ENCODE data around the gene MAN2B2.
A peak's percentile ranks its signal among the peaks of the same experiment; 100 is the strongest.

Gene MAN2B2

DNA sequence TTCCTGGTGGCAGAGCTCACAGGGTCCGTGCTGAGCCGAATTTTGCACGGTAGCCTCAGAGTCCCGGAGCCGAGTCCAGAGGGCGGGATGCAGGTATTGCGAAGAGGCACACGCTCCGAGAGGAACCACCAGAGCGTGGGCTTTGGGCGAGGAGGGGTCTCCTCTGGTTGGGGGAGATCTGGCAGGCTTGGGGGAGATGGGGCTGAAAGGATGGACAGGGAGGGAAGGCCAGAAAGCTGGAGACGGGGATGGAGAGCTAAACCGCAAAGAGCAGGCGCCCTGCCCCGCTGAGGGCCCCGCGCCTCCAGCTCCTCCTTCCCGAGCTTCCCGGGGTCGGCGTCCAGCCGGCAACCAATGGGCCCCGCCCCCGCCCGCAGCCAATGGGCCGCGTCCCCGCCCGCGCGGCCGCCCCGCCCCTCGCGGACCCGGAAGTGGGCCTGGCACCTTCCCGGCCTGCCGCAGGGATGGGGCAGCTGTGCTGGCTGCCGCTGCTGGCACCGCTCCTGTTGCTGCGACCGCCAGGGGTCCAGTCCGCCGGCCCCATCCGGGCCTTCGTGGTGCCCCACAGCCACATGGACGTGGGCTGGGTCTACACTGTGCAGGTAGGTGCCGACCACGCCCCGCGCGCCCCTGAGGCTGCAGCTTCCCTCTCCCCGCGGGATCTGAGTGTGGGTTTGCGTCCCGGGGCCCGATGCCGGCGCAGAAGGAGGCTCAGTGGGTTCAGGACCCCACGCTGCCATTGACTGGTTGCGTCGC, at the start of gene MAN2B2:
Gene MAN2B2 (plus strand): TSS at position 443 of the 756 bp plus-strand sequence. CDS start 22 bp downstream, at position 465.
- peak; percentile 72 for DNase-seq

DNA sequence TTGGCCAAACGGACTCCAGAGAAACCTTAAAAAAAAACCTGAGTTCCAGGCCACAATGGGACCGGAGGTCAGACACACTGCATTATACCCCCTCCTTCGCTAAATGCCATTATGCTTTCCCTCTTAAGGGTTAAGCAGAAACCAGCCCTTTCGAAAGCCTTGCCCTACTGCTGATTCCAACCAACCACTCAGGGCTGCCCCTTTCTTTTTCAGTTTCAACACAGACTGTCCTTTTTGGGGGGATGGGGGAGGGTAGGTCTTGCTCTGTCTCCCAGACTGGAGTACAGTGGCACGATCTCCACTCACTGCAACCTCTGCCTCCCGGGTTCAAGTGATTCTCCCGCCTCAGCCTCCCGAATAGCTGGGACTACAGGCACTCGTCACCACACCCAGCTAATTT, 49.5 kb upstream of the MAN2B2 start:
- no peak for DNase-seq

DNA sequence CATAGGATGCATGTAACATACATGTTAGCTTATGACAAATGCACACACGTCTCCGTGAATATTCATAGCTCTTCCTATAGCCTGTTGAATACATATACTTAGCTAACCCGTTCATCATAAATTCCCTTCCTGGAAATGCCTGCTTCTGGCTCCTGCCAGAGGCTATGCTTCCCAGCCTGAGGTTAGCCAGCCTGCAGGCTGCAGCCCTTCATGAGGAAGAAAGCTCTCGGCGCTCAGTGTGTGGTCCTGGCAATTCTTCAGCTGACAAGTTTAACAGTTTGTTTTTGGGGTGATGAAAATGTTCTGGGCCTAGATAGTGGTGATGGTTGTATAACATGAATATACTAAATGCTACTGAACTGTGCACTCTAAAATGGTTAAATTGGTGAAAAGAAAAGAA, 48.8 kb upstream of the MAN2B2 start:
- no peak for DNase-seq

DNA sequence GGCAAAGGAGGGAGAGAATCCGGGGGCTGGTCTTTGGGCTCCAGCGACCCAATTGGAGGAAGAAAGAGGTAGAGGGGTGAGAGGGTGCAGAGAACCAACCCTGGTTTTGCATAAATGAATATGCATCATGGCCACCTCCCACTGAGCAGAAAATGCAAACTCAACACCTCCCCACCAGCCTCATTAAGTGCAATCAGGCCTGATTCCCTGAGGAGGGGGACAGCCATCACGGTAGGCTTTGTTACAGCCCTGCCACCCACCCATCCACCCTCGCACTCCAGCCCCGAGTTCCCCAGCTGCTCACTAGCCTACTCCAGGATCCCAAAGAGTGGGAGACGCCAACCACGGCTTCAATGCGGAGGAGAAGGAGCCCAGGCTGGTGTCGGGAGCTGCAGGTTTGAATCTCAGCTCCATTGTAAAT, 48.3 kb upstream of the MAN2B2 start:
- DNase-seq: no peak

DNA sequence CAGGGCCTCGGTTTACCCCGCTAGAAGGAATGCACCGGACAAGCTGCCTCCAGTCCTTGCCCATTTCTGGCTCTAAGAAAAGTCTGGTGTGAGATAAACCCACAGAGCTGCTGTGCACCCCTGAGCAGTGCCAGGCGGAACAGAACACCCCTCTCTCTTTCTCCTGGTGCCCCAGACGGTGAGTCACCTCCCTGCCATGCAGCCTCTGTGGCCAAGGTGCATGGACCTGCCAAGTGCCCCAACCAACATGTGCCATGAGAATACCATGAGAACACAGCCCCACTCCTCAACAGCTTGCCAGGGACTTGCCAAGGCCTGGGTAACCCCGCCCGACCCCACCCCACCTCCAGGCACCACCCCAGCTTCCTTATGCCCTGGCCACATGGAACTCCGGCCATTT, 47.7 kb upstream of the MAN2B2 start:
- no peak for DNase-seq

DNA sequence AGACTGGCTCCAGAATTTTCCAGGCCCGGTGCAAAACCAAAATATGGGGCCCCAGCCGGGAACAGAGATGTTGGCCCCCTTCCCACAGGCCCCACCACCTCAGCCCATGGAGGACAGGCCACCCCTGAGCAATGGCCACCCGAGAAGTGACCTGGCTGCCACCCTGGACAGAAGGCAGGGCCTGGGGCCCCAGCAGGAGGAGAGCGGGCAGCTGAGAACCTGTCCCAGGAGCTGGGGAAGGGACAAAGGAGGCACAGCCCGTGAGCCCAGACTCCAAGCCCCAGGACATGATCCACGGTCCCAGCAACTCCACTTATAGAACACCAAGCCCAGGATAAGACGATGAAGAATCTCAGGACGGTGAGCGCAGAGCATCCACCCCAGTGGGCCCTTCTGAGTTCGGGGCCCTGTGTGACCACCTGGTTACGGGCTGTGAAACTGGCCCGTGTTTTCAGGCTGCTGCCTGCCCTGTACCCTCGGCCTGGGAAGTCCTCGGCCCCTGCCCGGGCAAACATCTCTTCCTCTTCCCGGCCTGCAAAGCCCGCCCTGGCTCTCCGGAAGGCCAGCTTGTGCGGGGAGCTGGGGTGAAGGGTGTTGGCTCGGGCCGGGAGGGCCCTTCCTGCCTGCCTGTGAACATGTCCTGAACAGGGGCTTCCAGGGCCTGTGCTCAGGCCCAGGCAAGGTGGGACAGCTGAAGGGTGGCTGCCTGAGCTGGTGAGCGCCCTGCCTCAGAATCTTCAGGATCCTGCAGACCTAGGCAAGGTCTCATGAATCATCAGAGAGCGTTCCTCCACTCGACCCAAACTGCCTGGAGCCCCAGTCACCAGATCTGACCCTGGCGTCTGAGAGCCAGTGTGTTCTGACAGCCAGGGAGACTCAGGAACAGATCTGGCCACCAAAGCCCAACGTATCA, 47.0 kb upstream of the MAN2B2 start:
- no peak for DNase-seq

DNA sequence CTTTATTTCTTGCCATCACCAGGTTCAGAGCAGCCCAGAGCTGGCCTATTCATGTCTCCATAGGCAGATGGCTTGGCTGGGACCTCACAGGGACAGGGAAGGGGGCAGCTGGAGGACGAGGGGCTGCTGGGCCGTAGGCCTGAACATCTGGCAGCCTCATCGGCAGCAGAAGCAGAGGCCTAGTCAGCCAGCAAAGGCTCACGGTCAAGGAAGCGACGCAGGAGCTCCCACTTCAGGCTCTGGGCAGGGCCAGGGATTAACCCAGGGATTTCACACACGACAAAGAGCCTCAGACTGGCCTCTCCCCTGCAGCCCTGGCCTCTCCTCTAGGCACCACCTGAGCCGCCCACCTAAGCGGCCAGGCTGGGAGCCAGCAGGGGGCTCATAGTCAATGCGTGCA, 46.0 kb upstream of the MAN2B2 start:
- DNase-seq: no peak

DNA sequence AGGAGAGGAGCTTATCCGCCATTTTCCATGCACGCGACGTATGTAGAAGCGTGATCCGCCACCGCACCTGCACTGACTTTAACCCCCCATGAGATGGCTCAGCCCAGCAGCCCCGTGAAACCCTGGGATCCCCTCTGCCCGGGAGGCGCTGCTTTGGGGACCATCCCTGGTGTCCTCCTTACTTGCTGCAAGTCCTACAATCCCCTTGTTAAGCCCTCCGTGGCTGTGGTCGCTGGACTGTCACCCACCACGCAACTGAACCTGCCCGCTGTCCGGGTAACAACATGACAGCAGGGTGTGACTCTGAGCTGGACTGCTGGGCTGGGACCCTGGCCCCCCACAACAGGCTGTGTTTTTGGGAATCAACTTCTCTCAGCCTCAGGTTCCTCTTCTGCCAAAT, 44.7 kb upstream of the MAN2B2 start:
- DNase-seq: no peak

DNA sequence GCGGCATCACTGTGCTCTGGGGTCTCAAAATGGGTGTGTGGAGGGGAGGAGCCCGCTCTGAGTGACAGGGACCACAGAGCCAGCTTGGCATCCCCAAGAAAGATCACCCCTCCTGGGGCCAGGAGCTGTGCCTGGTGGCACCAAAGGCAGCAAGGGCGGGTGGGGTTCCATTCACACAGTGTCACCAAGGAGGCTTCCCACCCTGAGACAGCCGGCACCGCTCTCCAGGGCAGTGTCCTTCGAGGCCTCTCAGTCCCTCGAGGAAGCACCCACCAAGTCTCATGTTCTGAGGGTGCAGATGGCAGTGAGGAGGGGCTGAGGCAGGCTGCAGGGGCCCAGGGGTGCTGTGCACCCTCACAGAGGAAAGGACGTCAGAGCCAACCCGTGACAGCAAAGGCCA, 44.0 kb upstream of the MAN2B2 start:
- no peak for DNase-seq

DNA sequence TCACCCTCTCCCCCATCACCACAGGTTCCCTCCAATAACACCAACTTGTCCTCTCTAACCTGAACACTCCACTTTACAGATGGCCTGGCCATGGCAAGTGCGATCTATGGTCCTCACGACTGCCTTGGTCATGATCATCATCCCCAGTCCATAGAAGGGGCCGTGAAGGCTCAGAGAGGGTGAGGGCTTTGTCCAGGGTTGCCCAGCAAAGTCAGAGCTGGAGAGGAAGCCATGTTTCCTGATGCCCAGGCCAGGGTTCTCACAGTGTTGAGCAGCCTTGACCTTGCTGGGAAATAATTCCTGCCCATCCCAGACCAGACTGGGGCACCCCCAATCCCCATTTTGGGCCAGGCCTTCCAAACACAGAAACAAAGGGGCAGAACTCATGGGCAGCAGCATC, 42.9 kb upstream of the MAN2B2 start:
- no peak for DNase-seq

DNA sequence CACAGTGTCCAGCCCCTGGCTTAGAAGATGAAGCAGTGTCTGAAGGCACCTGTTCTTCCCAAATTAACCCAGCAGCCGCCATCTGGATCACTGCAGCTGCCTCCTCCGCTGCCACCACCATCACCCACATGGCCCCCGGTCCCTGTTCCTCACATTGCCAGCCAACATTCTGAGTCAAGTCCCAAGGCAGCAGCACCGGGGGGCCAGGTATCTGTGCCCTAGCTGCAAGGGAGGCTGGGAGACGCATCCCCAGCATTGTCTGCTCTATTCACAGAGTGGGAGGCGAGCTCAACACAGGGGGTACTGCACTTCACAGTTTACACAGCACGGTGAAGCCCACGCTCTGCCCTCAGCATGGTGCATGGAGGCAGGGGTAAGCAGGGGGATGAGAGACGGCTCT, 42.3 kb upstream of the MAN2B2 start:
- DNase-seq: no peak

DNA sequence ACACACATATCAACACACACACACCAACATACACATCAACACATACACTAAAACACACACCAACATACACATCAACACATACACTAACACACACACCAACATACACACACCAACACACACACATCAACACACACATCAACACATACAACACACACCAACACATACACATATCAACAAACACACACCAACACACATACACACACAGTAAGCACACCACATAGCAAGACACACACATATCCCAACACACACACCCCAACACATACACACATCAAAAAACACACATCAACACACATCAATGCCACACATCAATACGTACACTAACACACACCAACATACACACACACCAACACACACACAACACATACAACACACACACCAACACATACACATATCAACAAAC, 40.9 kb upstream of the MAN2B2 start:
- DNase-seq: no peak

DNA sequence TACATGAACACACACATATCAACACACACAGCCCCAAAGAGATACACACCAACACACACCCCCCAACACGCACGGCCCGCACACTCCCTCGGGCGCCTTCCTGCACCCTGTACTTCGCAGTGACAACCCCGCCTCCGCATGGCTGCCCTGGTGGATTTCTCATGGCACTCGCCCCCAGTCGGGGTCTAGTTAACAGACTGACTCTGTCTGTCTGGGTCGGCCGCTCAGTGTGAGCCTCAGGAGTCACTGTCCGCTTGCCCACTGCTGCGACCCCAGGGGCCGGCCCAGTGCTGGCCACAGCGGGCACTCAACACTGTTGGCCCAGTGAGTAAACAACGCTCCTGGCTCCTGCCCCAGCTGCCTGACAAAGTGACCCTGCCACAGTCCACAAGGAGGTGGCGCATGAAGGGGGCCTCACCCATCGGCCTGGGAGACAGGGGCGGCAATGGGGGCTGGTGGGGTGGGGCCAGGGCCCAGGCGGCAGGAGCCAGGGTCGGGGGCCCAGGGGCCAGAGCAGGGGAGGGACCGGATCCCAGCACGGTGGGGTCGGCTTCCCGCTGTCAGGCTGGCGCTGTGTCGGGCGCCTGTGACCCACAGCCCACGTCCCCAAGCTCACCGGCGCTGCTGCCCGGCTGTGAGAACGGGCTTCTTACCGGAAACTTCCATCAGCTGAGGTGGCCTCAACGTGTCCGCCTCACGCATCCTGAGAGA, 40.2 kb upstream of the MAN2B2 start:
- no peak for DNase-seq

DNA sequence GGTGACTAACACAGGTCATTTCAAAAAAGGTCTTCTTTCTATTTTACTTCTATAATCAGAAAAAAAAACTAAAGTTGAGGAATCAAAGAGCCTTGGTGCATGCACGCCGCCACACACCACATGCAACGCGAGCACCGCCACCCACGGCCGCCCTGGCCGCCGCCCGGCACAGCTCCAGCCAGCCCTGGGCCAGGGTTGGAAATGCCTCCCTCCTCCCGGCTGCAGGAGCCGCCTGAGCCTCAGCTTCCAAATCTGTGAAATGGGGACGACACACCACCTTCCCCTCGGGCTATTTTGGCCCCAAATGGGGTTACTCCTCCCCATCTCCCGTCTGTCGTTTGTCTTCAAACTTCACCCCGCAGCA, 39.7 kb upstream of the MAN2B2 start:
- no peak for DNase-seq

DNA sequence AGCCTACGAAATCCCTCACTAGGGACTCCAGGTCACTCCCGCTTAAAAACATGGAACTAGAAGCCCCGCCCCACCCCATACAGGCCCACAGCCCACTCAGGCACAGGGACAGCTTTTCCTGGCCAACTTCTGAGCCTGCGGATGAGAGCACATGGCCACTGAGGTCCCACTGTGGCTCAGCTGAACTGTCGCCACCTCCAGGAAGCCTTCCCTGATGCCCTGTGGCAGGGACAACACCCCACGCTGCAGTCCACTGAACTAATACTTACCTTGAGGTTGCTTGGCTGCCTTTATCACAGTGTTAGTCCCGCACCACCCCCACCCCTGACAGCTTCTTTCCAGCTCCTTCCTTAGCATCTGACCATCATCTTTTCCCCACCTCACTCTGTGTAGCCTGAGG, 39.3 kb upstream of the MAN2B2 start:
- DNase-seq: no peak

DNA sequence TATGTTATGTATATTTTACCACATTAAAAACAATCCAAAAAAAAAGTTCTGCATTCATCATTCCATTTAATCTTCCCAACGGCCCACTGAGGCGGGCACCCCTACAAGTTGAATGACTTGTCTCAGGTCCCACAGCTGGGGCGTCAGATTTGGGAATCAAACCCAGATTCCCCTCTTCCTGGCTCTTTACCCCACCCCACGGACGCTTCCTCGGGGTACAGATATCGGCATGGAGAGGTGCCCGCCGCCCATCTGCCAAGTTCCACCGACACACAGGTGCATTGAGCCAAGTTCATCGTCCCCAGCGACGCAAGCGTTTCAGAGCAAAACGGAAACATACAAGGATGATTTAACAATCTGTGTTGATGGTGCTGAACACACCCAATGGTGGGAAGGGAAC, 36.9 kb upstream of the MAN2B2 start:
- DNase-seq: no peak

DNA sequence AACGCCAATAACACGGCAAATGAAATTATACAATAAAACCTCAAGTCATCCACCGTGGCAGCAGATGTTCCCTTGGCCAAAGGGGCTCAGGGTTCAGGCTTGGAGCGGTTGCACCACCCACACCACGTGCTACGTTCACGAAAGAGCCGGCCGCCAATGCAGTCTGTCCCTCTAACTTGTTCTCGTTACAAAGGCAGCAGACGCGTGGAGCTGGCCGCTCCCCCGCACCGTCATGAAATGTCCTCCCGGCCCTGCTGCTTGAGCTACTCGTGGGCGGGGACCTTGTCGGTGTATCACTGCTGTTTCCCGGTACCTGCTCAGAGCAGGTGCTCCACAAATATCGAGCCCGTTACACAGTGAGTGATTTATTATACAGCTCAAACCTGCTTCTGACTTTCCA, 36.4 kb upstream of the MAN2B2 start:
- DNase-seq: peak; percentile 54

DNA sequence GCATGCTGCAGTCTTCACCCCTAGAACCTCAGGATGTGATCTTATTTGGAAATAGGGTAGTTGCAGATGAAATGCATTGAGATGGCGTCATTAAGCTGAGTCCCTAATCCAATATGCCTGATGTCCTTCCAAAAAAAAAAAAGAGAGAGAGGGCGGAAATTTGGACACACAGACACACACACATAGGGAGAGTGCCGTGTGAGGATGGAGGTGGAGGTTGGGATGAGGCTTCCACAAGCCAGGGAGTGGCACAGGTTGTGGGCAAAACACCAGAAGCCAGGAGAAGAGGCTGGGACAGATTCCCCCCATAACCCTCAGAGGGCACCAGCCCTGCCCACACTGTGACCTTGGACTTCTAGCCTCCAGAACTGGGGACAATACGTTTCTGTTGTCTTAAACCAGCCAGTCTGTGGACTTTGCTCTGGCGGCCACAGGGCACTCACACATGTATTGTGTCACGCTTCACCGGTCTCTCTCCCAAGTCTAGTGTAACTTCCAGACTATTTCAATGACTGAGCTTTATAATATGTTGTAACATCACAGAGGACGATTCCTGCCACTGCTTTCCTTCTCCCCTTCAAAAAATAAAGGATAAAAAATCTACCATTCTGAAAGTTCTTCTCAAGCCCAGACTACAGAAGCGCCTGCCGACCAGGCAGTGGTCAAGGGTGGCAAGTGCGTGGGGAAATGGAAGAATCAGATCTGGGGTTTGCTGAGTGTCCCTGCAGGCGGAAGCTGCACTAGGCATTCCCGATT, 35.8 kb upstream of the MAN2B2 start:
- no peak for DNase-seq

DNA sequence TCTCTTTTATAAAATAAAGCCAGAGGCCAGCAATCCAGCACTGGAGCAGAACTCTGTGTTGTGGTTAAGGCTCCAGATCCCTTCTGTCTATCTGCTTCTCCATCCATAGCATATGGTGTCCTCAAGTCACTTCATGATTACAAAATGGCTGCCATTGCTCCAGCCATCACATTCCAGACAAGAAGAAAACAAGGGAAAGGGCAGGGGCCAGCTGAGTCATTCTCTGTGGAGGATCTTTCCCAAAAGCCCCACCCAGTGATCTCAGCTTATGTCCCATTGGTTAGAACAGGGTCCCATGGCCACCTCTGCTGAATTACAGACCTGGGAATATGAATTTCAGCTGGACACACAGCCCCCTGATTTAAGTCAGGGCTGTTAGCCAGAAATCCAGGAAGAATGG, 34.1 kb upstream of the MAN2B2 start:
- no peak for DNase-seq

DNA sequence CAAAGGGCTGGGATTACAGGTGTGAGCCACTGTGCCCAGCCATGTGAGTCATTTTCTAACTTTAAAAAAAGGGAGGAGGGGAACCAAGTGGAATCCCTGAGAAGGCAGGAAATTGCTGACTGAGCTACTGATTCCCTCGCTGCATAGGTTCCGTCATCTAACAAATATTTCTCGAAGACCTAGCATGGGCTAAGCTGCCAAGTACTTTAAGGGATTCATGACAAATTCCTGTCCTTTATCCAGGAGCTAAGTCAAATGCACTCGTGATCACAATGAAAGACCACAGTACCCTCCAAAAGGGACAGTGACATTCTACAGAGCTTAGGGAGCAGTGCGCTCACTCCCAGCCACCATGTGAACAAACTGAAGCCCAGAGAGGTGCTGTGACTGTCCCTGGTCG, 33.2 kb upstream of the MAN2B2 start:
- DNase-seq: no peak

DNA sequence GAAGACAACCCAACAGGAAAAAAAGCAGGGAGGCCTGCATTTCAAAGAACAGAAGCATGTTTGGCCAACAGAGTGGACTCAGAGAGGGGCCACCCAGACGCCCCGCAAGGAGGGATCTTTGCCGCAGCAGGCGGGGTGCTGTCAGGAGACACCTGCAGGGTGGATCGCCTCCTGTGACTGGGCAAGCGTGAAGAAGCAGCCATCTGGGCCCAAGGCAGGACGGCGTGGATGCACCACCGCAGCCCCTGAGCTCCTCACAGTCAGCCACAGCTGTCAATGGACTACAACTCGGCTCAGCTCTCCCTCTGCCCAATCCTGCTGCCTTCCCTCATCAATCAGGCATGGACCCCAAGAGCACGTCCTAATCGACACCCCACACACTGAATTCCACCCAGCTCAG, 32.0 kb upstream of the MAN2B2 start:
- no peak for DNase-seq

DNA sequence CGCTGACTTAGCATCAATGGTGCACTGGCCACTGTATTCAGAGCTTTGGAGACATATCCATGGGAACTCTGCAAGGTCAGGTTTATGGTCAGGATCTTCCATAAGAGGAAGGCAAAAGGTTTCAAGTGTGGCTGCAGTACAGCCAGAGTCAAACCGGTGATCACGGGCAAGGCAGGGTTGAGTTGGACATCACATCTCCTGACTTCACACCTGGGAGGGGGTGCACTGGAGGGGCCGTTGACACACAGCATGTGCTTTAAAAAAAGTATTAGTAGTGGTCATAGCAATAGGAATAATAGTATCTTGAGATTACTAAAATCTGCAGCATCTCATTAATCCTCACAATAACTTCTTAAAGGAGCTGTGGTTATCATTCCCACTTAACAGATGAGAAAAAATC, 28.9 kb upstream of the MAN2B2 start:
- DNase-seq: no peak

Data from NCI-H510A (cell line).